ENCODE data around the gene RAPH1.

DNA sequence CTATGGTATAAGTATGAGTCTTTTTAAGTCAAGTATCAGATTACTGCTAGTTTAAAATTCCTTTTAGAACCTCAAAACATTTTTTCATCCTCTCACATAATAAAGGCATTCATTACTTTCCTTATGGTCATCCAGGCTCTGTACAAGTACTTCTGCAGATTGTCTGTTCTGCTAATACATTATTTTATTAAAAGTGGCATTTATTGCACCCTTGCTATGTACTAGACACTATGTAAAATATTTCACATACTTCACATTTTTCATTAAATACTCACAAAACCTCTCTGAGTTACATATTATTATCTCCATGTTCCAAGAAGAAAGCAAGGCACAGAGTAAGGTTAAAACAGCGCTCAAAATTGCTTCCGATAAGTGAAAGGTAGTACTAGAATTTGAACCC is 84.1 kb downstream of the RAPH1 start:
- no peak for TF ChIP-seq CTCF (IDR thresholded peaks at IDR 0.05; ENCODE audit: insufficient read depth, low read length)
- TF ChIP-seq POLR2AphosphoS5 (IDR thresholded peaks at IDR 0.05; ENCODE audit: low read depth) = no peak
- no peak for TF ChIP-seq REST (IDR thresholded peaks at IDR 0.05; ENCODE audit: insufficient replicate concordance, low read depth)
- no peak for TF ChIP-seq GABPA (IDR thresholded peaks at IDR 0.05; ENCODE audit: low read depth)

Data from HL-60 (cell line).